K562 (cell line): ENCODE results near the gene SPAG7. TPM values are rescaled to one million over a fixed set of nuclear protein-coding genes. Genes with fewer than 3 reads are reported as not detected.

ENCODE experiments used
- DEAF1 ChIP-seq: fragments of 450-650 bp; formaldehyde crosslinking; IDR thresholded peaks from 2 replicates; pipeline ENCODE4 v1.4.0; 2020; ENCODE audit warnings: mild to moderate bottlenecking, moderate library complexity
- HDAC8 ChIP-seq: fragments of 450-650 bp; IDR thresholded peaks from 2 replicates; pipeline ENCODE4 v1.6.1; 2016; ENCODE audit warnings: mild to moderate bottlenecking, missing genetic modification characterization, moderate library complexity, missing compliant biosample characterization
- IRF9 ChIP-seq: fragments of 450-650 bp; IDR thresholded peaks from 2 replicates; pipeline ENCODE4 v1.6.1; 2016; ENCODE audit warnings: missing biosample characterization, missing genetic modification characterization
- PHB ChIP-seq: fragments of 250-450 bp; sonication (Bioruptor Pico); IDR thresholded peaks from 2 replicates; pipeline ENCODE4 v1.5.0; 2021
- REST ChIP-seq, 2 experiments: fragments of 450-650 bp; formaldehyde crosslinking in 1 of 2; IDR thresholded peaks; 2 replicates each; pipeline versions ENCODE4 v1.4.0 to v1.6.1; 2014 to 2020; ENCODE audit warnings: mild to moderate bottlenecking in 2 of 2, borderline replicate concordance in 1 of 2, low read depth in 1 of 2
- SMAD1 ChIP-seq: fragments of 150-350 bp; IDR thresholded peaks from 2 replicates; pipeline ENCODE4 v1.6.1; 2014; ENCODE audit warnings: low read length, low read depth; ENCODE audit not compliant: partially characterized antibody
- ZNF592 ChIP-seq: fragments of 450-650 bp; IDR thresholded peaks from 2 replicates; pipeline ENCODE4 v1.6.1; 2017; ENCODE audit warnings: antibody characterized with exemption, mild to moderate bottlenecking
- polyA plus RNA-seq, 8 experiments: library from polyadenylated mRNA; depleted of rRNA in 4 of 8; stranded (reverse) in 5 of 8; unstranded in 3 of 8; fragments of >200 nt; fragmentation: Nextera tagmentation in 2 of 8; fragmentation: Illumina TruSeq in 1 of 8; extraction: Ambion mirVana in 2 of 8; extraction: Trizol in 1 of 8; gene quantifications; 2 replicates each; pipeline versions ENCODE4 v1.2.1 to v1.2.3, GENCODE V29; 2011 to 2014; ENCODE audit warnings: inconsistent platforms in 1 of 8, missing spikeins in 1 of 8
- total RNA-seq, 7 experiments: library from RNA; depleted of rRNA in 6 of 7; stranded (reverse); fragments of >200 nt in 6 of 7; fragmentation: Illumina TruSeq in 2 of 7; extraction: Trizol in 2 of 7; gene quantifications; 2 replicates each; pipeline versions ENCODE4 v1.2.1 to v1.2.3, GENCODE V29; 2011 to 2021; ENCODE audit warnings: low replicate concordance in 1 of 7
- TF ChIP-seq, protein P1 (sequence below): fragments of 450-650 bp; IDR thresholded peaks from 2 replicates; pipeline ENCODE4 v1.6.1; 2017; ENCODE audit warnings: mild to moderate bottlenecking, moderate library complexity

Gene SPAG7
- total and polyA plus RNA-seq, 9 of the 15 experiments (the other 6 are each of a cell fraction or from before 2014, with no cell fraction given) = 5.6 to 53.5 (median 36.3) TPM

GRCh38 chr17:4967539-4968485 is at the start of gene SPAG7 (continued):
- no peak for TF ChIP-seq HDAC8 (tag)
- no peak for TF ChIP-seq IRF9
- peak; percentile 73 for TF ChIP-seq REST (IDR thresholded peaks at IDR 0.05; ENCODE audit: borderline replicate concordance)
- no peak for TF ChIP-seq REST (CRISPR knock-in tag; IDR thresholded peaks at IDR 0.05; ENCODE audit: low read depth)
- TF ChIP-seq SMAD1 = peak; percentile 44
- TF ChIP-seq DEAF1 (CRISPR knock-in tag) = 0 out of 2 replicates have a peak, but pooled peaks have one; percentile 16
- TF ChIP-seq ZNF592 = peak; percentile 62
- no peak for TF ChIP-seq PHB (CRISPR knock-in tag)
- TF ChIP-seq, protein P1, sequence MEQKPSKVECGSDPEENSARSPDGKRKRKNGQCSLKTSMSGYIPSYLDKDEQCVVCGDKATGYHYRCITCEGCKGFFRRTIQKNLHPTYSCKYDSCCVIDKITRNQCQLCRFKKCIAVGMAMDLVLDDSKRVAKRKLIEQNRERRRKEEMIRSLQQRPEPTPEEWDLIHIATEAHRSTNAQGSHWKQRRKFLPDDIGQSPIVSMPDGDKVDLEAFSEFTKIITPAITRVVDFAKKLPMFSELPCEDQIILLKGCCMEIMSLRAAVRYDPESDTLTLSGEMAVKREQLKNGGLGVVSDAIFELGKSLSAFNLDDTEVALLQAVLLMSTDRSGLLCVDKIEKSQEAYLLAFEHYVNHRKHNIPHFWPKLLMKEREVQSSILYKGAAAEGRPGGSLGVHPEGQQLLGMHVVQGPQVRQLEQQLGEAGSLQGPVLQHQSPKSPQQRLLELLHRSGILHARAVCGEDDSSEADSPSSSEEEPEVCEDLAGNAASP = no peak
